Measurements from ENCODE around the gene OPA1. TPM values are rescaled to one million over a fixed set of nuclear protein-coding genes. Genes with fewer than 3 reads are reported as not detected.

Gene OPA1
- total RNA-seq, 1 experiment from 2014 or later = 84.4 TPM

DNA sequence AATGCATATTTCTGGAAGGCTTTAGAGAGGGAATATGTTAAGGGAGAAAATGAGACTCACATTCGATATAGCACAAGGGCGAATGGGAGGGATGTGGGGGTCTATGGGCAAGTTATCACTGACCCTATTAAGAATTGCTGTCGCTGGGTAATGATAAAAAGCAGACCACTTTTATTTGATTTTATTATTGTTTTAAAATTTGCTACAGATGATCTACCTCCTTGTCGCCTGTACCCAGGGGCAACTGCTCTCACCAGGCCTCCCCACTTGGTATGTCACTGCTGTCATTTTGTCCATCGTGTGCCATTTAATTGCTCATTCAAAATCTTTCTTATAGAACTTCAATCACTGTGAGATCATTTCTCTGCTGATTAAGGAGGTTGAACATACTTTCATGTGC is 153.8 kb downstream of the OPA1 start:
- Histone ChIP-seq H3K36me3 (ENCODE audit: insufficient read depth, low read length, poor library complexity, severe bottlenecking) (no peaks in the 10 kb centered on the region), H3K27ac (ENCODE audit: low read depth, low read length, poor library complexity, severe bottlenecking) (no peak overlapping the region), H3K27me3 (replicated peaks; ENCODE audit: insufficient read depth, low read depth, low read length, poor library complexity) (no peaks in the 10 kb centered on the region), H3K9me3 (ENCODE audit: low read depth, low read length, poor library complexity, severe bottlenecking) (peaks cover 4% of the 10 kb centered on the region), H3K4me3 (ENCODE audit: low read depth, low read length, poor library complexity, severe bottlenecking) (no peak overlapping the region), H3K4me1 (ENCODE audit: insufficient read depth, low read length, poor library complexity, severe bottlenecking) (peaks cover 20% of the 10 kb centered on the region)
- no peak for DNase-seq (ENCODE audit: low spot score)
- CTCF ChIA-PET = no interaction called here
- TF ChIP-seq EZH2 (IDR thresholded peaks at IDR 0.05; ENCODE audit: borderline replicate concordance, low read depth, low read length, poor library complexity, severe bottlenecking) = no peak
- no peak for TF ChIP-seq CTCF (conservative IDR thresholded peaks at IDR 0.05; ENCODE audit: low read depth, low read length)
- POLR2A ChIA-PET (ENCODE audit: low non-redundant PET) = no interaction called here
- intact Hi-C loops (cut with micrococcal nuclease; ENCODE audit: unreplicated experiment) = no loop called here
- no TSS peak for BruUV-seq (replicated peaks)

Other genes starting within 250 kb of the OPA1 start
- not detected in 2 replicates for gene ATP13A5, start 214.5 kb upstream of the OPA1 start, total RNA-seq (2021)
- not detected in 2 replicates for gene ATP13A4, start 38.3 kb upstream of the OPA1 start, total RNA-seq (2021)

Data from A673 (cell line).